Astrocyte of the spinal cord (primary cell): Measurements from ENCODE around the gene OLFM1.

Experiments used
- DNase-seq: peaks from one replicate; pipeline ENCODE4 v3.0.0; 2011; ENCODE audit warnings: low read depth, low spot score
- H3K4me3 ChIP-seq: 2 replicates; pipeline ENCODE4 v1.5.1; 2011; ENCODE audit warnings: low read depth, mild to moderate bottlenecking, low read length, moderate library complexity
- CTCF ChIP-seq: IDR thresholded peaks from 2 replicates; pipeline ENCODE4 v1.5.1; 2012; ENCODE audit warnings: low read depth, mild to moderate bottlenecking, low read length, inconsistent platforms
- in situ Hi-C: cut with HindIII; loops from 2 replicates; pipeline ENCODE4 v1.10.0; 2017; ENCODE audit warnings: low sequenced_read_pairs

The OLFM1 gene

DNA sequence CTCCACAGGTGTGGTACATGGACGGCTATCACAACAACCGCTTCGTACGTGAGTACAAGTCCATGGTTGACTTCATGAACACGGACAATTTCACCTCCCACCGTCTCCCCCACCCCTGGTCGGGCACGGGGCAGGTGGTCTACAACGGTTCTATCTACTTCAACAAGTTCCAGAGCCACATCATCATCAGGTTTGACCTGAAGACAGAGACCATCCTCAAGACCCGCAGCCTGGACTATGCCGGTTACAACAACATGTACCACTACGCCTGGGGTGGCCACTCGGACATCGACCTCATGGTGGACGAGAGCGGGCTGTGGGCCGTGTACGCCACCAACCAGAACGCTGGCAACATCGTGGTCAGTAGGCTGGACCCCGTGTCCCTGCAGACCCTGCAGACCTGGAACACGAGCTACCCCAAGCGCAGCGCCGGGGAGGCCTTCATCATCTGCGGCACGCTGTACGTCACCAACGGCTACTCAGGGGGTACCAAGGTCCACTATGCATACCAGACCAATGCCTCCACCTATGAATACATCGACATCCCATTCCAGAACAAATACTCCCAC lies 32.1 kb downstream of the OLFM1 start:
- in situ Hi-C loops, result no loop called here
- H3K4me3 ChIP-seq, result no peak overlapping the region
- TF ChIP-seq CTCF, result no peak
- no peak for DNase-seq

- in situ Hi-C loops, result no loop called here
- no peak for TF ChIP-seq CTCF
- no peak overlapping the region for H3K4me3 ChIP-seq
- DNase-seq, result no peak
Measured at GRCh38 chr9:135120249-135120648, 32.8 kb downstream of the OLFM1 start.

DNA sequence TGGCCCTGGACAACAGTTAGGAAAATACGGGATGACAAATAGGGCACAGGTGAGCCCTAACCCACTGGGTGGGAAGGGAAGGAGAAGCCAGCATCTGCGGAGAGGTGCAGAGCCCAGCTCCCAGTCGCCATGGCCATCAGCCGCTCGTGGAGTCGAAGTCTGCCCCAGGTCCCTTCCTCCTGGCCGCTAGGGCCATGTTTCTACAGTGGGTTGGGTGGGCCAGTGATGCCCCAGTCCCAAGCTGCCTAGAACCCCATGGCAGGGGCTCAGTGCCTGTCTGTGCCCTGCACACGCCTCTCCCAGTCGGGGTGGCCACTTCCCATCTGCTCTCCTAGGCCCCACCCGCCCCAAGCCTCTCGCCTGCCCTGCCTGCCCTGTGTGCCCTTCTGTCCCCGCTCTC lies 34.8 kb downstream of the OLFM1 start:
- no peak for DNase-seq
- TF ChIP-seq CTCF, result no peak
- H3K4me3 ChIP-seq, result no peak overlapping the region
- in situ Hi-C loops, result no loop called here

DNA sequence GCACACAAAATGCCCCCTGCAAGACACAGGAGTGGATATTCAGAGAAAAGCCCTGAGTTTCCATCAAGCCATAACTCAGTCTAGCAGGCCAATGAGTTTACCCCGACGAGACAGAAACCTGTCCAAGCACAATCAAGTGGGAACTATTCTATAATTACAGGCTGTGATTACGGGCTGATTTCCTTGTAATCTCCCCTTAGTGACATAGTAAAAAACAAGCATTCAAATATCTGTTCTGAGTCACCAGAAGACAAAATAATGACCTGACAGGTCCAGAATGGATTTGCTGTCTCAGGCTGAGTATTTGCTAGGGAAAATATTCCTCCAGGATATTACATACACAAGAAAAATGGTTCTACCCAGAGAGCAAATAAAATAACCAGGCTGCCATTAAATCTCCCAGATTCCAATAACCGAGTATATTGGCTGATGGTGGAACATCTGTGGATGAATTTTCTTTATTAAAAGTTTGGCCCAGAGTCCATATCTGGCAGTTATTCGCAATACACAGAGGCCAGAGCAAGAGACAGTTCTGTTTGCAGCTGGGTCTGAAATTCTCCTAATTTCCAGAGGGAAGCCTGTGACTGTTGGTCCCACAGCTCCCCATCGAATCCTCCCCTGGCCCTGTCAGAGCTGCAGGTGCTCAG lies 35.8 kb downstream of the OLFM1 start:
- H3K4me3 ChIP-seq, result no peak overlapping the region
- TF ChIP-seq CTCF, result no peak
- in situ Hi-C loops, result no loop called here
- DNase-seq, result no peak

GRCh38 chr9:135123773-135124134 lies 36.3 kb downstream of the OLFM1 start:
- DNase-seq, result no peak
- no peak overlapping the region for H3K4me3 ChIP-seq
- in situ Hi-C loops, result no loop called here
- no peak for TF ChIP-seq CTCF

GRCh38 chr9:135126451-135127187 lies 39.2 kb downstream of the OLFM1 start:
- TF ChIP-seq CTCF, result no peak
- in situ Hi-C loops, result no loop called here
- no peak overlapping the region for H3K4me3 ChIP-seq
- DNase-seq, result no peak
